Aorta (tissue), 5 donors: ENCODE results near the gene SPATA13. TPM values are rescaled to one million over a fixed set of nuclear protein-coding genes. Genes with fewer than 3 reads are reported as not detected.
A peak's percentile ranks its signal among the peaks of the same experiment; 100 is the strongest.

Experiments
- ATAC-seq: fragments of 200-7000 bp; cut with Tn5 transposase; one replicate; pipeline ENCODE4 v1.9.1; 2022; ENCODE audit warnings: moderate library complexity; ENCODE audit not compliant: low FRiP score
- DNase-seq, 2 donors: peaks; one replicate each; pipeline ENCODE4 v3.0.0-alpha.2; 2020
- H3K27ac ChIP-seq, 2 donors: one replicate each; pipeline ENCODE4 v1.5.1; 2013; ENCODE audit warnings: low read length in 2 of 2, mild to moderate bottlenecking in 2 of 2, moderate library complexity in 2 of 2, control low read depth in 1 of 2, inconsistent platforms in 1 of 2, low read depth in 1 of 2
- H3K27me3 ChIP-seq, 2 donors: one replicate each; pipeline ENCODE4 v1.6.1; 2013; ENCODE audit warnings: control low read depth in 1 of 2, low read length in 1 of 2, mild to moderate bottlenecking in 1 of 2, moderate library complexity in 1 of 2; ENCODE audit not compliant: insufficient read depth in 2 of 2, control insufficient read depth in 1 of 2
- H3K36me3 ChIP-seq, 2 donors: one replicate each; pipeline ENCODE4 v1.6.1; 2013; ENCODE audit warnings: control low read depth in 1 of 2, low read length in 1 of 2, mild to moderate bottlenecking in 1 of 2; ENCODE audit not compliant: insufficient read depth in 2 of 2, control insufficient read depth in 1 of 2
- H3K4me1 ChIP-seq, 2 donors: one replicate each; pipeline ENCODE4 v1.6.1; 2013; ENCODE audit warnings: low read length in 2 of 2, control low read depth in 1 of 2, mild to moderate bottlenecking in 1 of 2, moderate library complexity in 1 of 2; ENCODE audit not compliant: insufficient read depth in 2 of 2, control insufficient read depth in 1 of 2
- H3K4me3 ChIP-seq, 2 donors: one replicate each; pipeline ENCODE4 v1.5.1; 2013; ENCODE audit warnings: low read length in 2 of 2, control low read depth in 1 of 2, mild to moderate bottlenecking in 1 of 2
- H3K9me3 ChIP-seq: one replicate; pipeline ENCODE4 v1.6.1; 2013; ENCODE audit warnings: mild to moderate bottlenecking, low read length; ENCODE audit not compliant: control insufficient read depth
- WGBS, 2 donors: extraction: QIAGEN DNeasy Blood & Tissue Kit; methylation state at CpG; one replicate each; pipeline ENCODE4 v1.1.7; 2013; 5-methylcytosine and 5-hydroxymethylcytosine counted together
- intact Hi-C, 2 donors: fragments of 100-400 bp; cut with DNase I; formaldehyde crosslinking; loops; one replicate each; pipeline versions ENCODE4 v1.14.2 to v1.15.0; 2022
- polyA plus RNA-seq, 2 donors: library from polyadenylated mRNA; stranded (reverse); fragments of 200-250 nt; gene quantifications; one replicate each; pipeline ENCODE4 v1.2.3, GENCODE V29; 2013
- total RNA-seq, 2 donors: library from RNA; stranded (reverse); fragmentation: NEBNext Ultra II Directional; extraction: Animal tissue kit (Norgen Biotek cat#: 25700); gene quantifications; one replicate each; pipeline ENCODE4 v1.2.1, GENCODE V29; 2021
- donor health status: healthy with polysubstance abuse.
- donor health status: Bipolar disorder and iron deficiency.
- donor health status: DM: no; HTN: no; CAD: no.
- donor health status: DM: no; HTN: no; CAD: no.
- donor health status: DM: yes; HTN: yes; CAD: no.

SPATA13 gene
- total and polyA plus RNA-seq, 4 donors: 6.1 to 18.2 (median 9.0) TPM

DNA sequence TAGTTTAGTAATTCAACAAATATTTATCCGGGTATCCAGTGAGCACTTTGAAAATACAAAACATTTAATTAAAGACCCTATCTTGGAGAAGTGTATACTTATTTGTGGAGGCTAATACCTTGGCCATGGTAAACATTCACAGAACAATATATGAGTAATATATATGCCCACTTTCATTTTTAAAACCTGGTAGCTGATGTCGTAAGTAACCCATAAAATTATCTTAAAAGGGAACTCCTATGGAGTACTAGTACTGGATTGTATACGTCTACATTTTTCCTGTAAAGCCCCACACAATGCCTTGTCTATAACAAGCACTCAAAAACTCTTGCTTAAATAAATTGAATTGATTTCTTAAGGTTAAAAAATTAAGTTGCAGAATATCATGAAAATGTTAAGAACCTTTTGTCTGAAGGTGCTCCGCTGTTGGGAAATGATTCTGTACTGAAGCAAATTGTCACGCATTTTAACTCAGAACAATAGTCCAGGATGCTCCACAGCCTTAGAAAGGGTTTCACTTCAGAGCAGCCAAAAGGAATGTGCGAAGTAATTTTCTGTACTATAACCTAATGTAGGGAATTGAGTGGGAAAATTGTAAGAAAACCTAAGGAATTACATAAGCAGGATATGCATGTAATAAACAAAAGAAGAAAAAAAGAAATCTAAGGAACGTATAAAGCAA is 90.0 kb downstream of the SPATA13 start:
- 82% methylated on average over 7 of the region's 7 CpGs for WGBS, 2 donors
- Histone ChIP-seq H3K36me3 (no peaks in the 10 kb centered on the region), H3K4me1 (no peaks in the 10 kb centered on the region), H3K9me3 (no peaks in the 10 kb centered on the region), H3K27ac (no peak overlapping the region), H3K27me3 (no peaks in the 10 kb centered on the region), H3K4me3 (no peak overlapping the region)
- no peak for DNase-seq
- no peak for ATAC-seq
- intact Hi-C loops: no loop called here

GRCh38 chr13:24251525-24251924 is 91.0 kb downstream of the SPATA13 start:
- DNase-seq: peak in 1 of 2 donors; percentile 54
- H3K27ac ChIP-seq: no peak overlapping the region
- 94 to 96% methylated on average over 17 of the region's 17 CpGs for WGBS, 2 donors
- H3K36me3 ChIP-seq: no peaks in the 10 kb centered on the region
- ATAC-seq: no peak
- H3K4me3 ChIP-seq: no peak overlapping the region
- H3K9me3 ChIP-seq: no peaks in the 10 kb centered on the region
- H3K4me1 ChIP-seq: no peaks in the 10 kb centered on the region
- no peaks in the 10 kb centered on the region for H3K27me3 ChIP-seq
- intact Hi-C loops: no loop called here

- ATAC-seq: no peak
- Histone ChIP-seq H3K27ac (no peak overlapping the region), H3K9me3 (no peaks in the 10 kb centered on the region), H3K27me3 (no peaks in the 10 kb centered on the region), H3K4me3 (no peak overlapping the region), H3K4me1 (no peaks in the 10 kb centered on the region), H3K36me3 (no peaks in the 10 kb centered on the region)
- no peak for DNase-seq
- intact Hi-C loops: no loop called here
- WGBS, 2 donors: 87 to 95% methylated on average over 6 of the region's 6 CpGs
Measured at GRCh38 chr13:24252136-24252535, 91.6 kb downstream of the SPATA13 start.

DNA sequence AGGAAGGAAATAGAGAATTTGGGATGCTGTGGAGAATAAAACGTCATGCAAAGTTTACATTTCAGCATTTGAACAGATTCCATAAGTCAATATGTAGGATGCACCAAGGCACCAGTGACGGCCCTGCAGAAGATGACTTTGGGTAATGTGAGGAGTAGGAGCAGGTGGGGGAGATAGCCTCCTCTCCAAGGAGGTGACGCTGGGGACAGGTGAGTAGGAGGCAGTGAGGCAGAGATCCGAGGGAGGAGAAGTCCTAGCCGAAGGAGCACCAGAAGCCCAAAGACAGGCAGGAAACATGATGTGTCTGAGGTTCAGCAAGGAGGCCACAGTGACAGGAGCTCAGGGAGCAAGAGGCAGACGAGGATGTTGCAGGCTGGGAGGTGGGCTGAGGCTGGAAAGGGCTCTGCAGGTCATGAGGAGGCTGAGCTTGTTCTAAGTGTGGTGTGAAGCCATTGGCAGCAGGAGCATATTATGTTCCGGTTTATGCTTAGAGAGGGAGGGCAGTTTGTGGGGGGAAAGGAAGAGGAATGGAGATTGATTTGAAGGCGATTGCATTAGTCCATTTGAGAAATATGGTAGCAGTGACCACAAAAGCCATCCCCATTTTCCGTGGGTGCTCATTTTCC is 93.1 kb downstream of the SPATA13 start:
- Histone ChIP-seq H3K27me3 (no peaks in the 10 kb centered on the region), H3K9me3 (no peaks in the 10 kb centered on the region), H3K27ac (no peak overlapping the region), H3K4me1 (no peaks in the 10 kb centered on the region), H3K36me3 (no peaks in the 10 kb centered on the region), H3K4me3 (no peak overlapping the region)
- 91 to 95% methylated on average over 9 of the region's 9 CpGs for WGBS, 2 donors
- ATAC-seq: no peak
- no peak for DNase-seq
- intact Hi-C loops: no loop called here

- WGBS, 2 donors: 94 to 98% methylated on average over 10 of the region's 10 CpGs
- Histone ChIP-seq H3K4me3 (no peak overlapping the region), H3K27ac (no peak overlapping the region), H3K9me3 (no peaks in the 10 kb centered on the region), H3K36me3 (no peaks in the 10 kb centered on the region), H3K27me3 (no peaks in the 10 kb centered on the region), H3K4me1 (no peaks in the 10 kb centered on the region)
- no peak for ATAC-seq
- DNase-seq: peak in 1 of 2 donors; percentile 59
- intact Hi-C loops: no loop called here
Measured at GRCh38 chr13:24254146-24254841, 93.8 kb downstream of the SPATA13 start.

DNA sequence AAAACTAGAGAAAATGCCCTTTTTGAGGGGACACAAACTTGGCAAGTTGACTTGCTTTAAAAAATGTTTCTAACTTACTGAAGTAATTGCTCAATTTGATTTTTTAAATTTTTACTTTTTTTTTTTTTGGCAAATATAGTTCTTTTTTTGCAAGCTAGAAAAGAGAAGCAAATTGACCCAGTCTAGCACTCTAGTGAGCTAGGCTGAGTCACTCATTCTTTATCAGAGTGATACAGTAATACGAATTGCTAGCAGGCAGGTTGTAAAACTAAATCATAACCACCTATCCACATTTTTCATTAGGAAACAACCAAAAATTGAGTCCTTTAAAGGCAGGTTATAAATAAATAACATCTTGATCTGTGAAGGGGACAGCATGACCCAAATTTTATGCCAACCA is 97.0 kb downstream of the SPATA13 start:
- Histone ChIP-seq H3K4me1 (no peaks in the 10 kb centered on the region), H3K9me3 (no peaks in the 10 kb centered on the region), H3K4me3 (no peak overlapping the region), H3K36me3 (no peaks in the 10 kb centered on the region), H3K27ac (no peak overlapping the region), H3K27me3 (no peaks in the 10 kb centered on the region)
- 55 to 78% methylated on average over 1 of the region's 1 CpG for WGBS, 2 donors
- no peak for ATAC-seq
- no peak for DNase-seq
- intact Hi-C loops: no loop called here

DNA sequence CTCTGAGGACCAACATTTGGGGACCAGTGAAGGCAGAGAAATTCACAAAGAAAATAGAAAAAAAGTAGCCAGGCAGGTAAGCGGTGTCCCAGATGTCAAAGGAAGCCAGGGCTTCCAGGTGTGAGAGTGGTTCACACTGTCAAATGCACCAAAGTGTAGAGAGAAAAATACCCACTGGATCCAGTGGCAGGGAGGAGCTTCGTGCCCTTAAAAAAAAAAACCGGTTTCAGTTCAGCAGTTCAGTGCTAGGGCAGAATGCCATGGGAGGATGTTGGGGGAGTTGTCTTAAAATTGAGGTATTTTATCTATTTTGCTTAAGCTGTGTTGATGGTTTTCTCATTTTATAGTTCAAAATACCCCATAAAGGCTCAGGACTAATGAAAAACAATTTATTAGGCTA is 101.0 kb downstream of the SPATA13 start:
- Histone ChIP-seq H3K9me3 (no peaks in the 10 kb centered on the region), H3K4me3 (no peak overlapping the region), H3K27ac (no peak overlapping the region), H3K27me3 (no peaks in the 10 kb centered on the region), H3K4me1 (no peaks in the 10 kb centered on the region), H3K36me3 (no peaks in the 10 kb centered on the region)
- no peak for DNase-seq
- intact Hi-C loops: no loop called here
- no peak for ATAC-seq
- WGBS, 2 donors: 81 to 87% methylated on average over 3 of the region's 3 CpGs

- H3K4me3 ChIP-seq: no peak overlapping the region
- WGBS, 2 donors: 39 to 45% methylated on average over 4 of the region's 4 CpGs
Measured at GRCh38 chr13:24263632-24264031, 103.1 kb downstream of the SPATA13 start.

GRCh38 chr13:24264976-24265375 is 104.5 kb downstream of the SPATA13 start:
- ATAC-seq: peak; percentile 45
- Histone ChIP-seq H3K36me3 (no peaks in the 10 kb centered on the region), H3K27me3 (no peaks in the 10 kb centered on the region), H3K9me3 (no peaks in the 10 kb centered on the region), H3K4me1 (no peaks in the 10 kb centered on the region), H3K4me3 (no peak overlapping the region), H3K27ac (no peak overlapping the region)
- no peak for DNase-seq
- WGBS, 2 donors: 93 to 95% methylated on average over 8 of the region's 8 CpGs
- intact Hi-C loops: no loop called here

More at GRCh38 chr13:24263632-24264031, 103.1 kb downstream of the SPATA13 start:
- DNase-seq: no peak
- Histone ChIP-seq H3K27ac (no peak overlapping the region), H3K36me3 (no peaks in the 10 kb centered on the region), H3K27me3 (no peaks in the 10 kb centered on the region), H3K9me3 (no peaks in the 10 kb centered on the region), H3K4me1 (no peaks in the 10 kb centered on the region)
- no peak for ATAC-seq
- intact Hi-C loops: no loop called here
